Breast epithelium (tissue), 4 donors: Measurements from ENCODE around the gene ATP5IF1. TPM values are rescaled to one million over a fixed set of nuclear protein-coding genes. Genes with fewer than 3 reads are reported as not detected.

ENCODE experiments used
- DNase-seq, 2 donors: peaks; one replicate each; pipeline ENCODE4 v3.0.0-alpha.2; 2019; ENCODE audit warnings: low spot score in 2 of 2
- H3K27ac ChIP-seq, 2 donors: fragments of 200-600 bp; sonication (generic) in 1 of 2; one replicate each; pipeline ENCODE4 v1.5.1; 2016 to 2019; ENCODE audit warnings: mild to moderate bottlenecking in 1 of 2
- H3K27me3 ChIP-seq, 2 donors: fragments of 200-600 bp; sonication (generic) in 1 of 2; one replicate each; pipeline versions ENCODE4 v1.5.1 to v1.6.0; 2017 to 2019; ENCODE audit warnings: control low read depth in 1 of 2, mild to moderate bottlenecking in 1 of 2
- H3K36me3 ChIP-seq: fragments of 200-600 bp; one replicate; pipeline ENCODE4 v1.5.1; 2019
- H3K4me1 ChIP-seq, 2 donors: fragments of 200-600 bp; sonication (generic); one replicate each; pipeline ENCODE4 v1.5.1; 2016 to 2019; ENCODE audit warnings: control low read depth in 1 of 2
- H3K4me3 ChIP-seq, 3 donors: fragments of 200-600 bp; sonication (generic); 1 replicate in 2 of 3; 2 replicates in 1 of 3; pipeline ENCODE4 v1.5.1; 2016 to 2019; ENCODE audit warnings: mild to moderate bottlenecking in 3 of 3, moderate library complexity in 2 of 3
- H3K9me3 ChIP-seq, 2 donors: fragments of 200-600 bp; sonication (generic) in 1 of 2; one replicate each; pipeline ENCODE4 v1.5.1; 2016 to 2019; ENCODE audit warnings: control low read depth in 1 of 2
- CTCF ChIP-seq, 3 donors: fragments of 450-650 bp; IDR thresholded peaks; one replicate each; pipeline ENCODE4 v1.5.1; 2016 to 2017; ENCODE audit warnings: antibody characterized with exemption in 3 of 3, mild to moderate bottlenecking in 3 of 3, moderate library complexity in 3 of 3
- POLR2A ChIP-seq: fragments of 450-650 bp; IDR thresholded peaks from one replicate; pipeline ENCODE4 v1.6.1; 2016; ENCODE audit warnings: antibody characterized with exemption, mild to moderate bottlenecking, moderate library complexity
- POLR2AphosphoS5 ChIP-seq, 3 donors: sonication (generic); formaldehyde crosslinking; IDR thresholded peaks; one replicate each; pipeline ENCODE4 v1.6.1; 2017; ENCODE audit warnings: antibody characterized with exemption in 3 of 3
- intact Hi-C: fragments of 100-400 bp; cut with DNase I; formaldehyde crosslinking; loops from one replicate; pipeline ENCODE4 v1.15.1; 2023; ENCODE audit warnings: low total_unique reads
- total RNA-seq, 3 donors: library from RNA; depleted of rRNA; stranded (reverse); fragments of >200 nt; gene quantifications; one replicate each; pipeline ENCODE4 v1.1.0, GENCODE V29; 2016

The ATP5IF1 gene
- total RNA-seq, 3 donors from 2014 or later = 137 to 147 (median 138) TPM

- no peak for DNase-seq
- Histone ChIP-seq H3K27ac (no peak overlapping the region), H3K27me3 (no peaks in the 10 kb centered on the region), H3K9me3 (no peaks in the 10 kb centered on the region), H3K36me3 (no peaks in the 10 kb centered on the region), H3K4me1 (no peaks in the 10 kb centered on the region), H3K4me3 (no peak overlapping the region)
- intact Hi-C loops = loop anchor here (10.0 kb wide), 1 partner anchor 85 kb away; no protein-coding TSS in a partner anchor
- TF ChIP-seq CTCF (IDR thresholded peaks at IDR 0.05) = no peak
- no peak for TF ChIP-seq POLR2A
- TF ChIP-seq POLR2AphosphoS5 (IDR thresholded peaks at IDR 0.05) = no peak
These were observed 36.3 kb upstream of the ATP5IF1 start for GRCh38 chr1:28199328-28200233.

DNA sequence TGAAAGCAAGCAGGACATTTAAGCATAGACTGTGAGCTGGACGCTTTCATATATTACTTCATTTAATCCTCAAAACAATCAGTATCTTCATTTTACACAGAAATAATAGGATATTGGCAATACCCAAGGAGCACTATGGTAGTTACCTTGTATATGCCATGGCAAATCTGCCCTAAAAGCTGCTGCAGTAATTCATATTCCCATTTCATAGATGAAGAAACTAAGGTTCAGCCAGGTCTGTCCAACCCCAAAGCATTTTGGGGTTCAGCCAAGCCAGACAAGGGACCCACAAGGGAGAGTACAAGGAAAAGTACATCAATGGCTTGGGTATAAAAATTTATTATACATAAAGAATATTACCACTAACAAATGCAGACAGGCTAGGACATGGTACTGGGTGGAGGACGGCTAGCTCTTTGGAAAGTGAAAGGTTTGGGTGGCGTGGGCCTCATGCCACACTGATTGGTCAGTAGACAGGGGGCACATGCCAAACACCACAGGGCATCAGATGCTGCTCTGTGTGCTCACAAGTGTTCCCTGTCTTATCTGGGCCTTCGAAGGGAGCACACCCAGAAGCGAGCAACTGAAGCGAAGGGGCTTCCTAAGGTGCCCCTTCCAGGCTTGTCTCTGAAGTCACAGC, 35.6 kb upstream of the ATP5IF1 start:
- Histone ChIP-seq H3K4me3 (no peak overlapping the region), H3K27me3 (no peaks in the 10 kb centered on the region), H3K4me1 (no peaks in the 10 kb centered on the region), H3K36me3 (no peaks in the 10 kb centered on the region), H3K9me3 (no peaks in the 10 kb centered on the region), H3K27ac (no peak overlapping the region)
- intact Hi-C loops = loop anchor here (10.0 kb wide), 1 partner anchor 86 kb away; no protein-coding TSS in a partner anchor
- no peak for DNase-seq
- TF ChIP-seq CTCF (IDR thresholded peaks at IDR 0.05) (no peak), POLR2A (no peak), POLR2AphosphoS5 (IDR thresholded peaks at IDR 0.05) (no peak)

DNA sequence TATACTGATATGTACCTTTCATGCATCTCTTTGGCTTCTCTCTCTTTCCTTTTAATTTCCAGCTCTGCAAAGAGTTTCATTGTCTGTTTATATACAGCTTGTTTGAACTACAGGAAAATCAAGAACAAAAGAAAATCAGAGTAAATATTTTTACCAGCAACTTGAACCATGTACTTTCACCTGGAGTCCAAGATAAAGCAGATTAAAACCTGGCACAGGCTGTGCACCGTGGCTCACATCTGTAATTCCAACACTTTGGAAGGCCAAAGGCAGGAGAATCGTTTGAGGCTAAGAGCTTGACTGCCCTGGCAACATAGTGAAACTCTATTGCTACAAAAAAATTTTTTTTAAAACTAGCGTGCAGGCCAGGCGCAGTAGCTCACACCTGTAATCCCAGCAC, 30.7 kb upstream of the ATP5IF1 start:
- Histone ChIP-seq H3K27me3 (no peaks in the 10 kb centered on the region), H3K9me3 (no peaks in the 10 kb centered on the region), H3K27ac (no peak overlapping the region), H3K36me3 (no peaks in the 10 kb centered on the region), H3K4me3 (no peak overlapping the region), H3K4me1 (no peaks in the 10 kb centered on the region)
- intact Hi-C loops = loop anchor here (10.0 kb wide), 1 partner anchor 90 kb away; no protein-coding TSS in a partner anchor
- no peak for TF ChIP-seq POLR2AphosphoS5 (IDR thresholded peaks at IDR 0.05)
- TF ChIP-seq CTCF (IDR thresholded peaks at IDR 0.05) = no peak
- TF ChIP-seq POLR2A = no peak
- no peak for DNase-seq

- Histone ChIP-seq H3K27ac (no peak overlapping the region), H3K27me3 (no peaks in the 10 kb centered on the region), H3K9me3 (no peaks in the 10 kb centered on the region), H3K36me3 (no peaks in the 10 kb centered on the region), H3K4me3 (no peak overlapping the region), H3K4me1 (no peaks in the 10 kb centered on the region)
- peak in 1 of 2 donors; percentile 39 for DNase-seq
- intact Hi-C loops = loop anchor here (10.0 kb wide), 1 partner anchor 94 kb away; no protein-coding TSS in a partner anchor
- TF ChIP-seq POLR2A (no peak), POLR2AphosphoS5 (IDR thresholded peaks at IDR 0.05) (no peak), CTCF (IDR thresholded peaks at IDR 0.05) (peak in 2 of 3 donors; percentile 48 to 61)
These were observed 27.0 kb upstream of the ATP5IF1 start for GRCh38 chr1:28208818-28209441.
